22Rv1 (cell line): ENCODE measurements around the gene ZGLP1.

Source experiments
- ZFX ChIP-seq: fragments of 450-650 bp; IDR thresholded peaks from 2 replicates; pipeline ENCODE4 v1.6.1; 2017; ENCODE audit warnings: antibody characterized with exemption, borderline replicate concordance
- TF ChIP-seq, protein P1 (sequence below): fragments of 450-650 bp; IDR thresholded peaks from 2 replicates; pipeline ENCODE4 v1.5.1; 2017; ENCODE audit warnings: mild to moderate bottlenecking

DNA sequence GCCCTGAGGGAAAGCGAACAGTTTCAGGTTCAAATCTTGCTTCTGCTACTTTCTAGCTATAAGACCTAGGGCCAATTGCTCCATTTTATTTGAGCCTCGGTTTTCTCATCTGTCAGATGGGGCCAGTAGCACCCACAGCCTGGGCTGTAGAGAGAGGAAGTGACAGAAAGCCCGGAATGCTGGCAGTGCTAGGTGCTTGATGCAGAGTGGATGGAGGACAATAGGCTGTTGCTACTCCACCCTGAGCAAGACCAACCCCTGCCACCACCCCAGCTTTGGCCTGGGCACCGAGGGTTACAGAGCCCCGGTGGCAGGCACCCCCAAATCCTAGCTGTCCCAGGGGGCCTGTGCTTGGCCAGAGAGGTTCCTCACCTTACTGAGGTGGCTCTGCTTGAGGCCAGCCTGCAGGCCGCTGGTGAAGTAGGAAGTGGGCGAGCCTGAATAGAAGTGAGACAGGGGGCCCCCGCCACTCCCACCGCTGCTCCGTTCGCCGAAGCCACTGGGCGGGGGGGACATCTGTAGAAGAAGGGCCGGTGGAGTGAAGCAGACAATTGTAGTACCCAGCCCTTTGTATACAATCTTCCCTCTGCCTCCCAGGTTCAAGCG, 8.3 kb upstream of the ZGLP1 start:
- TF ChIP-seq, protein P1, sequence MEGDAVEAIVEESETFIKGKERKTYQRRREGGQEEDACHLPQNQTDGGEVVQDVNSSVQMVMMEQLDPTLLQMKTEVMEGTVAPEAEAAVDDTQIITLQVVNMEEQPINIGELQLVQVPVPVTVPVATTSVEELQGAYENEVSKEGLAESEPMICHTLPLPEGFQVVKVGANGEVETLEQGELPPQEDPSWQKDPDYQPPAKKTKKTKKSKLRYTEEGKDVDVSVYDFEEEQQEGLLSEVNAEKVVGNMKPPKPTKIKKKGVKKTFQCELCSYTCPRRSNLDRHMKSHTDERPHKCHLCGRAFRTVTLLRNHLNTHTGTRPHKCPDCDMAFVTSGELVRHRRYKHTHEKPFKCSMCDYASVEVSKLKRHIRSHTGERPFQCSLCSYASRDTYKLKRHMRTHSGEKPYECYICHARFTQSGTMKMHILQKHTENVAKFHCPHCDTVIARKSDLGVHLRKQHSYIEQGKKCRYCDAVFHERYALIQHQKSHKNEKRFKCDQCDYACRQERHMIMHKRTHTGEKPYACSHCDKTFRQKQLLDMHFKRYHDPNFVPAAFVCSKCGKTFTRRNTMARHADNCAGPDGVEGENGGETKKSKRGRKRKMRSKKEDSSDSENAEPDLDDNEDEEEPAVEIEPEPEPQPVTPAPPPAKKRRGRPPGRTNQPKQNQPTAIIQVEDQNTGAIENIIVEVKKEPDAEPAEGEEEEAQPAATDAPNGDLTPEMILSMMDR = no peak
- TF ChIP-seq ZFX = no peak
